Neural cell (in vitro differentiated cells): Measurements from ENCODE around the gene KRTAP12-2. TPM values are rescaled to one million over a fixed set of nuclear protein-coding genes. Genes with fewer than 3 reads are reported as not detected.

ENCODE experiments used
- H2AFZ ChIP-seq: fragments of 200-600, 300-800 bp; sonication (generic), shearing (Covaris generic); 2 replicates; pipeline ENCODE4 v1.6.0; 2014; ENCODE audit warnings: low read depth, mild to moderate bottlenecking, antibody characterized with exemption, low read length, moderate library complexity
- H3F3A ChIP-seq: fragments of 200-600 bp; shearing (Covaris generic); 2 replicates; pipeline ENCODE4 v1.6.1; 2016; ENCODE audit warnings: mild to moderate bottlenecking, moderate library complexity, mixed read lengths, antibody characterized with exemption, low read length; ENCODE audit not compliant: insufficient read depth, poor library complexity, severe bottlenecking
- H3K27ac ChIP-seq: fragments of 200-600, 300-800 bp; sonication (generic), shearing (Covaris generic); 2 replicates; pipeline ENCODE4 v1.5.1; 2014; ENCODE audit warnings: mild to moderate bottlenecking, low read length, moderate library complexity
- H3K27me3 ChIP-seq: fragments of 300-800, 200-600 bp; sonication (generic), shearing (Covaris generic); 2 replicates; pipeline ENCODE4 v1.6.0; 2014; ENCODE audit warnings: mild to moderate bottlenecking, low read depth, low read length, moderate library complexity; ENCODE audit not compliant: insufficient read depth
- H3K36me3 ChIP-seq: fragments of 300-800, 200-600 bp; sonication (generic), shearing (Covaris generic); 2 replicates; pipeline ENCODE4 v1.5.1; 2014; ENCODE audit warnings: mild to moderate bottlenecking, antibody characterized with exemption, low read length, moderate library complexity; ENCODE audit not compliant: insufficient read depth
- H3K4me2 ChIP-seq: fragments of 300-800, 200-600 bp; sonication (generic), shearing (Covaris generic); 2 replicates; pipeline ENCODE4 v1.6.0; 2014; ENCODE audit warnings: mild to moderate bottlenecking, low read length
- H3K4me3 ChIP-seq: fragments of 300-800, 200-600 bp; sonication (generic), shearing (Covaris generic); 2 replicates; pipeline ENCODE4 v1.5.1; 2014; ENCODE audit warnings: mild to moderate bottlenecking, low read length, moderate library complexity
- H3K79me2 ChIP-seq: fragments of 200-600 bp; shearing (Covaris generic); replicated peaks from 2 replicates; pipeline ENCODE4 v1.6.0; 2014; ENCODE audit warnings: mild to moderate bottlenecking, low read length, moderate library complexity; ENCODE audit not compliant: insufficient read depth
- H3K9ac ChIP-seq: fragments of 300-800, 200-600 bp; sonication (generic), shearing (Covaris generic); 2 replicates; pipeline ENCODE4 v1.6.1; 2016; ENCODE audit warnings: mild to moderate bottlenecking, low read length, mixed read lengths
- H3K9me2 ChIP-seq: fragments of 200-600 bp; shearing (Covaris generic); 2 replicates; pipeline ENCODE4 v1.6.1; 2016; ENCODE audit warnings: mild to moderate bottlenecking, low read length, mixed read lengths; ENCODE audit not compliant: insufficient read depth
- H3K9me3 ChIP-seq: fragments of 200-600, 300-800 bp; sonication (generic), shearing (Covaris generic); 2 replicates; pipeline ENCODE4 v1.6.1; 2016; ENCODE audit warnings: mild to moderate bottlenecking, mixed run types, low read length, moderate library complexity, mixed read lengths
- H4K20me1 ChIP-seq: fragments of 200-600 bp; shearing (Covaris generic); 2 replicates; pipeline ENCODE4 v1.6.1; 2016; ENCODE audit warnings: mild to moderate bottlenecking, mixed run types; ENCODE audit not compliant: insufficient read depth
- CTCF ChIP-seq: fragments of 450-650 bp; IDR thresholded peaks from 2 replicates; pipeline ENCODE4 v1.5.1; 2014; ENCODE audit warnings: antibody characterized with exemption, mild to moderate bottlenecking, moderate library complexity; ENCODE audit not compliant: poor library complexity, severe bottlenecking
- EP300 ChIP-seq: fragments of 450-650 bp; conservative IDR thresholded peaks from 2 replicates; pipeline ENCODE4 v1.6.1; 2014; ENCODE audit warnings: antibody characterized with exemption, mild to moderate bottlenecking, moderate library complexity; ENCODE audit not compliant: poor library complexity, severe bottlenecking
- EZH2 ChIP-seq: fragments of 200-600, 300-800 bp; shearing (Covaris generic), sonication (generic); IDR thresholded peaks from 2 replicates; pipeline ENCODE4 v1.6.1; 2014; ENCODE audit warnings: antibody characterized with exemption, low read length, borderline replicate concordance, mild to moderate bottlenecking; ENCODE audit not compliant: insufficient read depth, poor library complexity, severe bottlenecking
- MXI1 ChIP-seq: fragments of 450-650 bp; conservative IDR thresholded peaks from 2 replicates; pipeline ENCODE4 v1.6.1; 2014; ENCODE audit warnings: antibody characterized with exemption, mild to moderate bottlenecking; ENCODE audit not compliant: poor library complexity, severe bottlenecking
- POLR2AphosphoS5 ChIP-seq: IDR thresholded peaks from 2 replicates; pipeline ENCODE4 v1.6.1; 2012
- RAD21 ChIP-seq: fragments of 450-650 bp; conservative IDR thresholded peaks from 2 replicates; pipeline ENCODE4 v1.6.1; 2014; ENCODE audit warnings: antibody characterized with exemption, mild to moderate bottlenecking, moderate library complexity
- REST ChIP-seq: IDR thresholded peaks from 2 replicates; pipeline ENCODE4 v1.6.1; 2012; ENCODE audit warnings: borderline replicate concordance
- SMC3 ChIP-seq: fragments of 450-650 bp; conservative IDR thresholded peaks from 2 replicates; pipeline ENCODE4 v1.6.1; 2014; ENCODE audit warnings: antibody characterized with exemption, mild to moderate bottlenecking, moderate library complexity; ENCODE audit not compliant: poor library complexity
- TAF1 ChIP-seq: IDR thresholded peaks from 2 replicates; pipeline ENCODE4 v1.6.1; 2012; ENCODE audit warnings: low read depth
- polyA plus RNA-seq: library from polyadenylated mRNA; depleted of rRNA; stranded (reverse); fragments of >200 nt; gene quantifications from 2 replicates; pipeline ENCODE4 v1.2.3, GENCODE V29; 2014

KRTAP12-2 gene
- polyA plus RNA-seq, 1 donor from 2014 or later: not detected

GRCh38 chr21:44708213-44708865 lies 41.6 kb upstream of the KRTAP12-2 start:
- peak overlapping the region; percentile 52 for H3K4me3 ChIP-seq
- TF ChIP-seq POLR2AphosphoS5 (no peak), EZH2 (no peak), SMC3 (no peak), RAD21 (no peak), CTCF (no peak), REST (no peak), EP300 (no peak), MXI1 (no peak), TAF1 (no peak)

GRCh38 chr21:44706706-44707581 lies 40.2 kb upstream of the KRTAP12-2 start:
- Histone ChIP-seq H3K27me3 (peaks cover 78% of the 10 kb centered on the region), H3K36me3 (no peaks in the 10 kb centered on the region), H3K9me3 (no peaks in the 10 kb centered on the region), H3K79me2 (no peaks in the 10 kb centered on the region), H3K4me2 (no peak overlapping the region), H3K9ac (no peak overlapping the region), H3K4me3 (peak overlapping the region; percentile 47), H4K20me1 (no peaks in the 10 kb centered on the region), H2AFZ (no peak overlapping the region), H3K27ac (no peak overlapping the region), H3K9me2 (no peaks in the 10 kb centered on the region), H3F3A (no peaks in the 10 kb centered on the region)
- TF ChIP-seq SMC3 (no peak), EZH2 (peak; percentile 79)

More at GRCh38 chr21:44708213-44708865, 41.6 kb upstream of the KRTAP12-2 start:
- no peaks in the 10 kb centered on the region for H3K9me2 ChIP-seq
- H3K27ac ChIP-seq: no peak overlapping the region
- H4K20me1 ChIP-seq: no peaks in the 10 kb centered on the region
- peaks cover 91% of the 10 kb centered on the region for H3K27me3 ChIP-seq
- no peaks in the 10 kb centered on the region for H3K36me3 ChIP-seq
- H3K9me3 ChIP-seq: no peaks in the 10 kb centered on the region
- no peaks in the 10 kb centered on the region for H3K79me2 ChIP-seq
- H2AFZ ChIP-seq: no peak overlapping the region
- no peak overlapping the region for H3K4me2 ChIP-seq
- H3F3A ChIP-seq: no peaks in the 10 kb centered on the region
- no peak overlapping the region for H3K9ac ChIP-seq
